Erythroblast (primary cell): Measurements from ENCODE around the gene KCTD11.

ENCODE experiments used
- GATA1 ChIP-seq: IDR thresholded peaks from 2 replicates; pipeline ENCODE4 v1.6.1; 2011; ENCODE audit warnings: low read depth, mild to moderate bottlenecking, control low read depth, low read length, moderate library complexity
- POLR2A ChIP-seq: IDR thresholded peaks from 2 replicates; pipeline ENCODE4 v1.6.1; 2011; ENCODE audit warnings: mild to moderate bottlenecking, low read length

DNA sequence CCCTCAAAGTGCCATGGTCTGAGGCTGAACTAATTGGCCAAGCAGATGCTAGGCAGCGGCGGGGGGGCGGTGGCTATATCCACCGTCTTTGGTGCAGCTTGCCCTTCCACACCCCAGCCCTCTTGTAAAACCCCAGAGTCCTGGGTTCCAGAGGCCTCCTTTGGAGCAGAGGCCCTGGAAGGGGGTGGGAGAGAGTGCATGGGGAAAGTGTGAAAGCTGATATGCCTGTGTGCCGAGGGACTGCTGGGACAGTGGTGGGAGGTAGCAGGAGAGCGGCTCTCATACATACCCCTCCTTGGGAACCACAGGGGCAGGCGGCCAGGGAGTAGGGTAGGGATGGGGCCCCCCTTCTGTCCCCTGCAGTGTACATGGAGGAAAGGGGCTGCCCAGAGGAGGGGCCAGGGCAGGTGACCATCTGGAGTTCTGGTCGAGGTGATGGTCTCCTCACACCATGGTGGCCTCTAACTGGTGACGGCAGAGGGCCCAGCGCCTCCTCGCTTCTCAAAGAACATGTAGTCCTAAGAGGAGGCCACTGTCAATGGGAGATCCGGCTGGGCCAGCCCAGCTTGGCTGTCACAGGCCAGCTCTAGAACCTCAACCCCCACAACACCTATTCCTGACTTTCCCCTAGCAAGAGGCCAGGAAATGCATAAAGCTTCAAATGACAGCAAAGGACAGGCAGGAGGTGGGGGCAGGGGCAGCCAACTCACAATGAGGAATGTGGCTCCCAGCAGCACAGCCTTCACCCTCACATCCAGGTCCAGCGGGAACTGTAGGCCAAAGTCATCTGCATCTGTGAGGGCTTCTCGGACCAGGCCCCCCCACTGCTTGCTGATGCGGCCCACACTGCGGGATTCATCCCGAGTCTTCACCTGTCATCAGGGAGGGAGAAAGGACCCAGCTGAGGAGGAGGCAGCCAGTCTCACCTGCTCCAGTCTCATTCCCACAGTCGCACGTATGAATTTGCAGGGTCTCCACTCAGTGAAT lies 38.3 kb downstream of the KCTD11 start:
- TF ChIP-seq POLR2A (no peak), GATA1 (no peak)
